NT2/D1 (cell line): ENCODE results near the gene HES1.

Experiments
- SUZ12 ChIP-seq: IDR thresholded peaks from 2 replicates; pipeline ENCODE4 v1.6.1; 2011; ENCODE audit not compliant: insufficient read length, insufficient read depth; ENCODE audit errors: extremely low read depth
- YY1 ChIP-seq: IDR thresholded peaks from 2 replicates; pipeline ENCODE4 v1.6.1; 2011; ENCODE audit not compliant: insufficient read length, insufficient read depth
- ZNF274 ChIP-seq: IDR thresholded peaks from 2 replicates; pipeline ENCODE4 v1.6.1; 2011; ENCODE audit warnings: mild to moderate bottlenecking, low read depth, low read length

GRCh38 chr3:194123726-194124125, 12.2 kb upstream of the HES1 start:
- TF ChIP-seq ZNF274 (no peak), SUZ12 (no peak), YY1 (no peak)
